Transverse colon (tissue), 4 donors: ENCODE data around the gene CLIC5. TPM values are rescaled to one million over a fixed set of nuclear protein-coding genes. Genes with fewer than 3 reads are reported as not detected.

Experiments
- DNase-seq: peaks from one replicate; pipeline ENCODE4 v3.0.0-alpha.2; 2019
- H3K27ac ChIP-seq, 4 donors: fragments of 200-600 bp; sonication (generic); 2 replicates each; pipeline ENCODE4 v1.5.1; 2016 to 2018; ENCODE audit warnings: inconsistent platforms in 4 of 4
- H3K27me3 ChIP-seq: fragments of 200-600 bp; sonication (generic); 2 replicates; pipeline ENCODE4 v1.5.1; 2017; ENCODE audit warnings: inconsistent platforms
- H3K36me3 ChIP-seq, 4 donors: fragments of 200-600 bp; sonication (generic); 2 replicates each; pipeline ENCODE4 v1.5.1; 2017 to 2019; ENCODE audit warnings: inconsistent platforms in 4 of 4
- H3K4me1 ChIP-seq, 4 donors: fragments of 200-600 bp; sonication (generic); 2 replicates each; pipeline ENCODE4 v1.5.1; 2017 to 2020; ENCODE audit warnings: inconsistent platforms in 4 of 4
- H3K4me3 ChIP-seq, 4 donors: fragments of 200-600 bp; sonication (generic); 1 replicate in 1 of 4; 2 replicates in 3 of 4; pipeline versions ENCODE4 v1.5.1 to v1.6.1; 2017 to 2019; ENCODE audit warnings: inconsistent platforms in 4 of 4
- H3K9me3 ChIP-seq, 2 donors: fragments of 200-600 bp; sonication (generic); 2 replicates each; pipeline ENCODE4 v1.5.1; 2017 to 2019; ENCODE audit warnings: inconsistent platforms in 2 of 2
- EP300 ChIP-seq: sonication (generic); formaldehyde crosslinking; IDR thresholded peaks from one replicate; pipeline ENCODE4 v1.6.1; 2017; ENCODE audit warnings: antibody characterized with exemption, low read depth
- POLR2A ChIP-seq: fragments of 450-650 bp; IDR thresholded peaks from one replicate; pipeline ENCODE4 v1.6.1; 2016; ENCODE audit warnings: antibody characterized with exemption, mild to moderate bottlenecking, moderate library complexity
- POLR2AphosphoS5 ChIP-seq, 3 donors: sonication (generic); formaldehyde crosslinking; IDR thresholded peaks; one replicate each; pipeline ENCODE4 v1.6.1; 2016; ENCODE audit warnings: antibody characterized with exemption in 3 of 3
- WGBS, 2 donors: methylation state at CpG; one replicate each; pipeline ENCODE4 v1.1.5; 2018; ENCODE audit warnings: low coverage in 1 of 2; 5-methylcytosine and 5-hydroxymethylcytosine counted together
- in situ Hi-C, 4 donors: fragments of 200-750 bp; cut with MboI; loops; one replicate each; pipeline versions ENCODE4 v1.15.0 to v1.15.1; 2017; ENCODE audit warnings: low sequenced_read_pairs in 3 of 4, low pct_ligation_motif_present in 1 of 4, low pct_unique_long_range_greater_than_20kb in 1 of 4
- intact Hi-C: fragments of 100-400 bp; cut with DNase I; formaldehyde crosslinking; loops from one replicate; pipeline ENCODE4 v1.15.1; 2023; ENCODE audit warnings: low total_unique reads
- total RNA-seq, 4 donors: library from RNA; depleted of rRNA; stranded (reverse); fragments of >200 nt; gene quantifications; one replicate each; pipeline ENCODE4 v1.1.0, GENCODE V29; 2016
- TF ChIP-seq, protein P1 (sequence below), 5 experiments: fragments of 200-600 bp in 3 of 5; fragments of 450-650 bp in 2 of 5; sonication (generic) in 3 of 5; IDR thresholded peaks; 1 replicate in 2 of 5; 2 replicates in 3 of 5; pipeline ENCODE4 v1.5.1; 2016 to 2017; ENCODE audit warnings: antibody characterized with exemption in 5 of 5, inconsistent platforms in 3 of 5, mild to moderate bottlenecking in 2 of 5, moderate library complexity in 1 of 5

The CLIC5 gene
- total RNA-seq, 4 donors from 2014 or later: 5.0 to 222 (median 149) TPM

GRCh38 chr6:46048646-46049297 lies 33.1 kb upstream of the CLIC5 start:
- H3K27ac ChIP-seq: no peak overlapping the region
- H3K36me3 ChIP-seq: no peaks in the 10 kb centered on the region
- WGBS, 2 donors: 80 to 88% methylated on average over 3 of the region's 3 CpGs
- H3K9me3 ChIP-seq: no peaks in the 10 kb centered on the region
- intact Hi-C loops: no loop called here
- no peak overlapping the region for H3K4me3 ChIP-seq
- no peak for DNase-seq
- H3K27me3 ChIP-seq: no peaks in the 10 kb centered on the region
- TF ChIP-seq EP300 (no peak), POLR2A (no peak), POLR2AphosphoS5 (IDR thresholded peaks at IDR 0.05) (no peak)
- TF ChIP-seq, protein P1, sequence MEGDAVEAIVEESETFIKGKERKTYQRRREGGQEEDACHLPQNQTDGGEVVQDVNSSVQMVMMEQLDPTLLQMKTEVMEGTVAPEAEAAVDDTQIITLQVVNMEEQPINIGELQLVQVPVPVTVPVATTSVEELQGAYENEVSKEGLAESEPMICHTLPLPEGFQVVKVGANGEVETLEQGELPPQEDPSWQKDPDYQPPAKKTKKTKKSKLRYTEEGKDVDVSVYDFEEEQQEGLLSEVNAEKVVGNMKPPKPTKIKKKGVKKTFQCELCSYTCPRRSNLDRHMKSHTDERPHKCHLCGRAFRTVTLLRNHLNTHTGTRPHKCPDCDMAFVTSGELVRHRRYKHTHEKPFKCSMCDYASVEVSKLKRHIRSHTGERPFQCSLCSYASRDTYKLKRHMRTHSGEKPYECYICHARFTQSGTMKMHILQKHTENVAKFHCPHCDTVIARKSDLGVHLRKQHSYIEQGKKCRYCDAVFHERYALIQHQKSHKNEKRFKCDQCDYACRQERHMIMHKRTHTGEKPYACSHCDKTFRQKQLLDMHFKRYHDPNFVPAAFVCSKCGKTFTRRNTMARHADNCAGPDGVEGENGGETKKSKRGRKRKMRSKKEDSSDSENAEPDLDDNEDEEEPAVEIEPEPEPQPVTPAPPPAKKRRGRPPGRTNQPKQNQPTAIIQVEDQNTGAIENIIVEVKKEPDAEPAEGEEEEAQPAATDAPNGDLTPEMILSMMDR (IDR thresholded peaks at IDR 0.05): no peak
- in situ Hi-C loops: no loop called here
- peaks cover 6 to 36% (median 21%) of the 10 kb centered on the region in 4 donors for H3K4me1 ChIP-seq

- Histone ChIP-seq H3K27me3 (no peaks in the 10 kb centered on the region), H3K4me3 (no peak overlapping the region), H3K27ac (no peak overlapping the region), H3K4me1 (peaks cover 0 to 17% (median 4%) of the 10 kb centered on the region in 4 donors), H3K9me3 (no peaks in the 10 kb centered on the region), H3K36me3 (no peaks in the 10 kb centered on the region)
- WGBS, 2 donors: 68 to 85% methylated on average over 2 to 5 of the region's 5 CpGs
- TF ChIP-seq POLR2A (no peak), POLR2AphosphoS5 (IDR thresholded peaks at IDR 0.05) (no peak), EP300 (no peak)
- TF ChIP-seq, protein P1 (IDR thresholded peaks at IDR 0.05): no peak
- in situ Hi-C loops: no loop called here
- DNase-seq: no peak
- intact Hi-C loops: no loop called here
Observed at GRCh38 chr6:46046558-46047174, 31.0 kb upstream of the CLIC5 start.

GRCh38 chr6:46044881-46045617 lies 29.4 kb upstream of the CLIC5 start:
- intact Hi-C loops: no loop called here
- Histone ChIP-seq H3K4me1 (peaks cover 0 to 9% (median 0%) of the 10 kb centered on the region in 4 donors), H3K4me3 (no peak overlapping the region), H3K27ac (peak overlapping the region in 2 of 4 donors; percentile 19 to 31), H3K27me3 (no peaks in the 10 kb centered on the region), H3K36me3 (no peaks in the 10 kb centered on the region), H3K9me3 (no peaks in the 10 kb centered on the region)
- peak in 2 of 3 donors; percentile 19 to 23 for TF ChIP-seq POLR2AphosphoS5 (IDR thresholded peaks at IDR 0.05)
- TF ChIP-seq EP300: no peak
- in situ Hi-C loops: no loop called here
- WGBS, 2 donors: 57 to 67% methylated on average over 4 to 5 of the region's 5 CpGs
- no peak for DNase-seq

- Histone ChIP-seq H3K9me3 (no peaks in the 10 kb centered on the region), H3K4me1 (peaks cover 0 to 9% (median 0%) of the 10 kb centered on the region in 4 donors), H3K36me3 (no peaks in the 10 kb centered on the region), H3K27ac (no peak overlapping the region), H3K4me3 (no peak overlapping the region), H3K27me3 (no peaks in the 10 kb centered on the region)
- intact Hi-C loops (no loop called here), in situ Hi-C loops (no loop called here)
- 40 to 52% methylated on average over 5 of the region's 5 CpGs for WGBS, 2 donors
- TF ChIP-seq, protein P1 (IDR thresholded peaks at IDR 0.05): peak; percentile 43 to 80 (median 65)
- TF ChIP-seq EP300 (no peak), POLR2A (no peak), POLR2AphosphoS5 (IDR thresholded peaks at IDR 0.05) (no peak)
- DNase-seq: peak; percentile 30
Observed at GRCh38 chr6:46042355-46042999, 26.8 kb upstream of the CLIC5 start.
